Esophagus muscularis mucosa (tissue), 3 donors: ENCODE measurements around the gene SLC17A3.

ENCODE experiments used
- CTCF ChIP-seq, 3 experiments: fragments of 200-600 bp in 2 of 3; fragments of 450-650 bp in 1 of 3; sonication (generic) in 2 of 3; IDR thresholded peaks; one replicate each; pipeline ENCODE4 v1.5.1; 2017 to 2019; ENCODE audit warnings: antibody characterized with exemption in 3 of 3, mild to moderate bottlenecking in 2 of 3, moderate library complexity in 1 of 3
- POLR2A ChIP-seq: fragments of 450-650 bp; IDR thresholded peaks from one replicate; pipeline ENCODE4 v1.6.1; 2017; ENCODE audit warnings: antibody characterized with exemption, moderate library complexity, mild to moderate bottlenecking, low read depth
- POLR2AphosphoS5 ChIP-seq, 2 donors: sonication (generic); formaldehyde crosslinking; IDR thresholded peaks; one replicate each; pipeline ENCODE4 v1.6.1; 2017; ENCODE audit warnings: antibody characterized with exemption in 2 of 2

- TF ChIP-seq CTCF (IDR thresholded peaks at IDR 0.05) (no peak), POLR2AphosphoS5 (IDR thresholded peaks at IDR 0.05) (no peak), POLR2A (no peak)
Measured at GRCh38 chr6:25880601-25881000, 6.6 kb upstream of the SLC17A3 start.
